Muscle of leg (tissue), 11 donors: ENCODE data around the gene CACNA1D. TPM values are rescaled to one million over a fixed set of nuclear protein-coding genes. Genes with fewer than 3 reads are reported as not detected.
"Not testable (repeated sequence)": the region's sequence is repeated elsewhere in the genome, so short reads cannot be mapped to it uniquely, and the experiment has no call there.

Experiments used
- DNase-seq: peaks from one replicate; pipeline ENCODE4 v3.0.0; 2013
- H3K27ac ChIP-seq: one replicate; pipeline ENCODE4 v1.5.1; 2013; ENCODE audit warnings: mild to moderate bottlenecking, low read length, control low read depth
- H3K27me3 ChIP-seq: one replicate; pipeline ENCODE4 v1.6.1; 2013; ENCODE audit warnings: low read length; ENCODE audit not compliant: control insufficient read depth, insufficient read depth
- H3K36me3 ChIP-seq: one replicate; pipeline ENCODE4 v1.6.1; 2013; ENCODE audit warnings: low read length; ENCODE audit not compliant: control insufficient read depth, insufficient read depth
- H3K4me1 ChIP-seq: one replicate; pipeline ENCODE4 v1.6.1; 2013; ENCODE audit warnings: low read length; ENCODE audit not compliant: control insufficient read depth, insufficient read depth
- H3K4me3 ChIP-seq: one replicate; pipeline ENCODE4 v1.5.1; 2013; ENCODE audit warnings: low read length, control low read depth
- H3K9me3 ChIP-seq: replicated peaks from 2 replicates; pipeline ENCODE4 v1.6.1; 2013; ENCODE audit warnings: low read depth, low read length; ENCODE audit not compliant: control insufficient read depth
- WGBS: methylation state at CpG from one replicate; pipeline ENCODE4 v1.1.5; 2013; ENCODE audit warnings: missing lambda C conversion rate; ENCODE audit not compliant: insufficient coverage; 5-methylcytosine and 5-hydroxymethylcytosine counted together
- polyA plus RNA-seq, 8 donors: library from polyadenylated mRNA; unstranded; fragments of 120-200 nt; gene quantifications; one replicate each; pipeline versions ENCODE4 v1.2.1 to v1.2.3, GENCODE V29; 2013; ENCODE audit warnings: inconsistent platforms in 1 of 8, low replicate concordance in 1 of 8; ENCODE audit not compliant: insufficient read length in 8 of 8, insufficient read depth in 1 of 8
- total RNA-seq: library from RNA; stranded (reverse); fragments of 120-200 nt; gene quantifications from one replicate; pipeline ENCODE4 v1.2.4, GENCODE V29; 2013

CACNA1D gene
- total and polyA plus RNA-seq, 9 donors = 0.86 to 6.3 (median 2.1) TPM

DNA sequence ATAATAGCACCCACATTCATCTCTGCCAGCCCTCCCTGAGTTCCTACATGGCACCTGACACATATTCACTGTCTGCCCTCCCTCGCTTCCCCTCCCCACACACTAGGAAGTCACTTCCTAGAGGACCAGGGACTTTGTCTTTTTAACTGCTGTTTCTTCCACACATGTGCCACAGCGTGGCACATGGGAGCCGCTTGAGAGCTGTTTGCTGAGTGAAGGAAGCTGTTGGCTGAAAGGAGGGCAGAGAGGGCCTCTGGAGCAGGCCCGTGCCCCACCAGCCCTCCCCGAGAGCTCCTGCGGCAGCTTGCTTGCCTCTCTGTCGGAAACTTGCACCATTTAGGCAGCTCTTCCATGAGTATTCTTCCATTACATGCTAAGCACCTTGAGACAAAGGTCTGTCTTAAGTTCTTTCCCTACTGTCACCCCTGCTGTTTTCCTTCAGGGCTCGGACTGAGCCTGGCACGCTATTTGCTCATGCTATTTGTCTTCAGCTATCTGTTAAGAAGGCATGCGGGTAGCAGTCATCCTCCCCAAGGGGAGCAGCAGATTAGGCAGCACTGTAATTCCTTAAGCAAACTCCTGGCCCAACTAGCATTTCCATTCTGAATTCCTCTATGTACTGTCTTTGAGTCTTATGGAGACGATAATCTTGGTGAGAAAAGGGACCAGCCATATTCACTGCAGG lies 72.2 kb downstream of the CACNA1D start:
- Histone ChIP-seq H3K4me1 (no peaks in the 10 kb centered on the region), H3K4me3 (no peak overlapping the region), H3K36me3 (no peaks in the 10 kb centered on the region), H3K27me3 (peaks cover 4% of the 10 kb centered on the region), H3K9me3 (no peaks in the 10 kb centered on the region), H3K27ac (no peak overlapping the region)
- DNase-seq = no peak
- 72% methylated on average over 8 of the region's 11 CpGs for WGBS

DNA sequence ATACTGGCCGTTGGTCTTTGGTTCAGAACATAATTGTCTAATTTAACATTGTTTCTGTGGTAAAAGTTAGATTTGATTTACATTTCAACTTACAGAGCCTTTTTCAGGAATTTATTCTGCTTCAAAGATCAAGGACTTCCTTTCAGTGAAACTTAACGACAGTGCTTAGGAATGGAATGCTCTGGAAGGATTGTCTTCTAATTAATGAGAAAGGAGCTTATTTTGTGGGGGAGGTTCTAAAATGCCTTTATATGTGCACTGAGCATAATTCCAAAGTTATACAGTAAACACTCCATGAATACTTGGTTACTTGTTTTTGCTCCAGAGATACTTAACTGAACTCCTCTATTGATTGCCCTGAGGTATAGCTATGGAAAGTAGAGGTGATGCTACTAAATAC lies 75.7 kb downstream of the CACNA1D start:
- no CpG with 5 or more reads among the region's 2 CpGs for WGBS
- Histone ChIP-seq H3K27ac (no peak overlapping the region), H3K9me3 (no peaks in the 10 kb centered on the region), H3K4me3 (no peak overlapping the region), H3K4me1 (no peaks in the 10 kb centered on the region), H3K27me3 (peaks cover 4% of the 10 kb centered on the region), H3K36me3 (no peaks in the 10 kb centered on the region)
- DNase-seq = no peak

DNA sequence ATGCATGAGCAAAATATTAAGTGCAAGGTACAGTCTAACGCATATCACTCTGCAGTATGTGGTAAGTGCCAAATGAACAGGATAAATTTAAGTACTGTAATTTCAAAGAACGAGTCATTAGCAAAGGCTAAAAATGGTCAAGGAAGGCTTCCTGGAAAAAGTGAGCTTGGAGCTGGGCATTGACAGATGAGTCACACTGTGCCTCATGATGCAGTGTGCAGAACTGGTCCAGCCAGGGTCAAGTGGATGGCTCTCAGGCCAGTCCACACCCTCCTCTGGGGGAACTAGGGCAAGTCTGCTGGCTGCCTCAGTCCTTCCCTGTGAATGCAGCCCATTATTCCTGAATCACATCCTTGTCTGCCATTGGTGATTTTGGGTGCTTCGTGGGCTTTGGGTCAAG lies 76.3 kb downstream of the CACNA1D start:
- no peaks in the 10 kb centered on the region for H3K9me3 ChIP-seq
- WGBS = 93% methylated on average over 2 of the region's 3 CpGs
- H3K27me3 ChIP-seq = peaks cover 4% of the 10 kb centered on the region
- no peak overlapping the region for H3K4me3 ChIP-seq
- no peaks in the 10 kb centered on the region for H3K36me3 ChIP-seq
- H3K27ac ChIP-seq = no peak overlapping the region
- DNase-seq = no peak
- H3K4me1 ChIP-seq = no peaks in the 10 kb centered on the region

DNA sequence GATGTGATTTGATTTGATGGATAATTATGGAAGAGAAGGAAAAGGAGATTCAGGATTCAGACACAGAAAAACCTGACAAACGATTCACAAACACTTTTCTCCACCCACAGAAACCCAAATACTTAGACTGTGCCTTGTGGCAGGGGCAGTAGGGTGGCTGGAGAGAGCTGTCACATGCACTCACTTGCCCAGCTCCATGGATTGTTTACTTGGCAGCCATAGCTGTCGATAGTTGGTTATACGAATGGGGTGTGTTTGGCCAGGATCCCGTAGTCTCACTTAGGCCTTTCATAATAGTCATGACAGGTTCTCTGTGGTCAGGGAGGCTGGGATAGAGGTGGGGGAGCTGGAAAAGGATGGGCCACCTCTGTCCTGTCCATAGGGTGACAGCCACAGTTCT lies 76.9 kb downstream of the CACNA1D start:
- Histone ChIP-seq H3K9me3 (no peaks in the 10 kb centered on the region), H3K4me1 (no peaks in the 10 kb centered on the region), H3K36me3 (no peaks in the 10 kb centered on the region), H3K27me3 (peaks cover 4% of the 10 kb centered on the region), H3K4me3 (no peak overlapping the region), H3K27ac (no peak overlapping the region)
- DNase-seq = no peak
- 84% methylated on average over 3 of the region's 4 CpGs for WGBS

DNA sequence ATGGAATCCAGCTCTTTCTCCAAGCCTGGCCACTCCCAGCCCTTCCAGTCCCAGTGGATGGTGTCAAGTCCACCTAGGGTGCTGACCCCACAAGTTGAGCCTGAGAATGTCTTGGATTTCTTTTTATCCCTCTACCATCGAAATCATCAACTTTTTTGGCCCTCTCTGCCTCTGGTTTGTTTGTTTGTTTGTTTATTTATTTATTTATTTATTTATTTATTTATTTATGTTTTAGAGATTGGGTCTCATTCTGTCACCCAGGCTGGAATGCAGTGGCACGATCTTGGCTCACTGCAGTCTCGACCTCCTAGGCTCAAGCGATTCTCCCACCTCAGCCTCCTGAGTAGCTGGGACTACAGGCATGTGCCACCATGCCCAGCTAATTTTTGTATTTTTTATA lies 77.8 kb downstream of the CACNA1D start:
- H3K36me3 ChIP-seq, H3K4me3 ChIP-seq, H3K9me3 ChIP-seq, DNase-seq, H3K4me1 ChIP-seq, H3K27me3 ChIP-seq, H3K27ac ChIP-seq: not testable (repeated sequence)
- WGBS = 94% methylated on average over 3 of the region's 4 CpGs

DNA sequence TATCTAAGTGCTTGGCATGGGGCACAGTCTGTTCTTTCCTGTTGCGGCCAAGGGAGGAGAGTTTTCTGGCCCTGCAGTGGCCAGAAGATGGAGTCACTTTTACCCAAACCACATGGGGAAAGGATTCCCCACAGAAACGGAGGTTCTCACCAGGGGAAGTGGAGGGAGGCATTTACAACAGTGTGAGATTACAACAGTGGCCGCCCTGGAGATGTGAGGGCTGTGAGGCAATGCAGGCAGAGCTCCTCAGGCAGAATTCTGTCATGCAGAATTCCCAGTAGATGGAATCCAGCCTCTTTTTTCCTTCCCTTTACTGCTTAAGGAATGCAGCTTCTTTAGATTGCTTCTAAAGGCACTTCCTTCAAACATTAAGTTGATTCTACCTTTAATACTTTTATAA lies 83.1 kb downstream of the CACNA1D start:
- no peaks in the 10 kb centered on the region for H3K4me1 ChIP-seq
- H3K4me3 ChIP-seq = no peak overlapping the region
- no peaks in the 10 kb centered on the region for H3K9me3 ChIP-seq
- WGBS = no CpG with 5 or more reads among the region's 3 CpGs
- peaks cover 8% of the 10 kb centered on the region for H3K27me3 ChIP-seq
- peak; percentile 55 for DNase-seq
- H3K27ac ChIP-seq = no peak overlapping the region
- H3K36me3 ChIP-seq = no peaks in the 10 kb centered on the region

DNA sequence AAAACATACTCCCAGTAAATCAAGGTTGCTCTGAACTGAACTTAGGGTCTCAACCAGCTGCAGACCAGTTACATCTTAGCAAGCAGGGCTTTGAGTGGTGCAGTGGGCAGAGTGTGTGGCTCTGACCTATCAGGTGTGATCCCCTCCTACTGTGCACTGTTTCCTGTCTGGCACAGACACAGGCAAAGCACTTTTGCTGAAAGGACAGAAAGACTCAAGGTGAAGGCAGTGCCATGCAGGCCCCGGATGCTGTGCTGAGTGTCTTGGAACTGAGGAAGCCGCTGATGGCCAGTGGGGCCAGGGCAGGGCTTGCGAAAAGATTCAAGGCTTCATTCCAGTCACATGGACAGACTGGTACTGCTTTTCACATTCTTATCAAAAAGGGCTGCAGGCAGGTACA lies 85.2 kb downstream of the CACNA1D start:
- Histone ChIP-seq H3K27me3 (peaks cover 8% of the 10 kb centered on the region), H3K27ac (no peak overlapping the region), H3K4me1 (no peaks in the 10 kb centered on the region), H3K4me3 (no peak overlapping the region), H3K9me3 (no peaks in the 10 kb centered on the region), H3K36me3 (no peaks in the 10 kb centered on the region)
- WGBS = 95% methylated on average over 2 of the region's 3 CpGs
- DNase-seq = no peak

DNA sequence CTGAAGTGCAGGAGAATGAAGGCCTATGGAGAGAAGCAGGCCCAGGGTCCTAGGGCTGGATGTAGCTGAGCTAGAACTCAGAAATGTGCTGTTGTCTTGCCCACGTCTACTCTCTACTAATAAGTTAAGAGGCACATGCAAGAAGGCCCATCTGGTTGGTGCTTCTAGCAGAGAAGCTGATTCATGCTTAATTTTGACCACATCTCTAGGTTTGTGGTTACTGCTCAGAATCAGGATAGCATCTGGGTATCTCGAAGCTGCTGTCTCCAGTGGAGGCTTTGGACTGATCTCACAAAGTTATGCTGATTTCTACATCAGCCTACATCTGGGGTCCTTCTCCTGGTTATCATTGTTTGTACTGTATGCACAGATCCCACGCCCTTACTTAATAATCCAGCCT lies 87.3 kb downstream of the CACNA1D start:
- no peaks in the 10 kb centered on the region for H3K36me3 ChIP-seq
- WGBS = 63% methylated on average over 1 of the region's 3 CpGs
- H3K4me1 ChIP-seq = no peaks in the 10 kb centered on the region
- H3K27me3 ChIP-seq = peaks cover 8% of the 10 kb centered on the region
- no peak overlapping the region for H3K27ac ChIP-seq
- no peak overlapping the region for H3K4me3 ChIP-seq
- DNase-seq = no peak
- no peaks in the 10 kb centered on the region for H3K9me3 ChIP-seq

DNA sequence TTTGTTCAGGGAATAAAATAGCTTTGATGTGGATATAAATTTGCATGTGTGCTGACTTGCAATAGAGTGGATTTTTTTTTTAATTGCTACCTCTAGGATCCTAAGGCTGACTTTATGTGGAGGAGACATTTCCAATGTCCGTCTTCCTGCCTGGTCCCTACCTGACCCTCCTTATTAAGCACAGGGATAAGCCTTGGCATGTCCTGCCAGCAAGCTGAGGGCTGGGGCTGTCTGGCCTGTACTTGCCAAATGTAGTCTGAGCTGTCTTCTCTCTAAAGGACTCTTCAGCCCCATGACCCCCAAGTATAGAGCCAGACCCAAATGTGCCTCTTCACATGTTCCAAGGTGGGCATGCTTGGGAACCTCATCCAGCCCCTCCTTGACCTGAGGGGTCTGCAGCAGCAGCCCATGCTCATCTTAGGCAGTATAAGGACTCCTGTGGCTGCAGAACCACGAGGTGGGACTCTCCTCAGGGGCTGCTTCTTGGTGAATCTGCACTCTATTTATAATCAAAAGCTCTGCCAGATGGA lies 88.8 kb downstream of the CACNA1D start:
- H3K27me3 ChIP-seq = peaks cover 5% of the 10 kb centered on the region
- no peak overlapping the region for H3K27ac ChIP-seq
- no peak for DNase-seq
- H3K36me3 ChIP-seq = no peaks in the 10 kb centered on the region
- no peak overlapping the region for H3K4me3 ChIP-seq
- 71% methylated on average over 1 of the region's 2 CpGs for whole genome bisulfite sequencing
- no peaks in the 10 kb centered on the region for H3K9me3 ChIP-seq
- H3K4me1 ChIP-seq = no peaks in the 10 kb centered on the region

DNA sequence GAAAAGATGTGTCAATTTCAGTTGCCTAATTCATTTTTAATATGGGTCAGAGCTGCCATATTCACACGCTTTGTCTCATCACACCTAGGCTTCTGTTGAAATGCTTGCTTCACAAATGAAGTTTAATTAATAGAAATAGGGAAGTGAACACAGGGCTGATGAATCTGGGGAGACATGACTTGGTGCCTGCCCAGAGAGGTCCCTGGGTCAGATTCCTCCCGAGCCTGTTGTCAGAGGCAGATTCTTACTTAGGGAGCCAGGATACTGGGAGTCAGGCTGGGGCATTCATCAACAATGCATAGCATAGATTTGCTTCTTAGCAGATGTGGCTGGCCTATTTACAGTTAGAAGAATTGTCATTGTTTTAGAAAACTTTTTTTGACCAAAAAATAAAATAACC lies 90.6 kb downstream of the CACNA1D start:
- Histone ChIP-seq H3K4me1 (no peaks in the 10 kb centered on the region), H3K27me3 (peaks cover 4% of the 10 kb centered on the region), H3K27ac (no peak overlapping the region), H3K9me3 (no peaks in the 10 kb centered on the region), H3K4me3 (no peak overlapping the region), H3K36me3 (no peaks in the 10 kb centered on the region)
- WGBS = no CpG with 5 or more reads among the region's 2 CpGs
- no peak for DNase-seq

DNA sequence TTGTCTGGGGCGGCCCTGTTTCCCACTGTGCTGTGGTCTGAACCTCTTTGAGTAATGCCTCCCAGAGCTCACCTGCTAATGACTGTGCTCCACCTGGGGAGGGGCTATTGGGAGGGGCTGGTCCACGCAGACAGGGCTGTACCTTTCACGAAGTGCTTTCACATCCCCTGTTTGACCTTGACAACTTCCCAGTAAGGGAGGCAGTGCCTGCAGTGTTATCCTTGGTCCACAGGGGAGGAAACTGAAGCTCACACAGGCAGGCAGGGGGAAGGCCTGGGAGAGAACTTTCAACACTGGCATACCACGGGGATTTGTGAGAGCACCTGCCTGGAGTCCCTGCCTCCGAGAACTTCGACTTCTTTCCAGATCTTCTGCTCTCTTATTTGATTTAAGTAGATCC lies 91.2 kb downstream of the CACNA1D start:
- Histone ChIP-seq H3K4me3 (no peak overlapping the region), H3K9me3 (no peaks in the 10 kb centered on the region), H3K4me1 (no peaks in the 10 kb centered on the region), H3K27ac (no peak overlapping the region), H3K36me3 (no peaks in the 10 kb centered on the region), H3K27me3 (peaks cover 4% of the 10 kb centered on the region)
- DNase-seq = no peak
- 78% methylated on average over 2 of the region's 6 CpGs for WGBS
